IMR-90 (cell line): Measurements from ENCODE around the gene TRAF3. TPM values are rescaled to one million over a fixed set of nuclear protein-coding genes. Genes with fewer than 3 reads are reported as not detected.

ENCODE experiments used
- ATAC-seq: fragments of 200-7000 bp; cut with Tn5 transposase; 2 replicates; pipeline ENCODE4 v1.9.1; 2020; ENCODE audit warnings: low read depth, mild to moderate bottlenecking, moderate library complexity
- BruUV-seq: library from RNA; stranded (reverse); fragments of 400-500 nt; replicated peaks from 2 replicates; lab custom pipeline; 2021; lab: Mats Ljungman, UMichigan
- CTCF ChIA-PET: fragments of 300-600 bp; formaldehyde crosslinking; extraction: SDS; loops from one replicate; lab custom pipeline; 2021; ENCODE audit warnings: antibody characterized with exemption; lab: Yijun Ruan, JAX
- POLR2A ChIA-PET: fragments of 300-600 bp; sonication (Branson Sonifier 250); formaldehyde crosslinking; loops from one replicate; lab custom pipeline; 2022; ENCODE audit warnings: antibody characterized with exemption; ENCODE audit not compliant: unreplicated experiment; lab: Charles Lee
- DNase-seq: peaks from one replicate; pipeline ENCODE4 v3.0.0; 2013
- H2AFZ ChIP-seq: replicated peaks from 2 replicates; pipeline ENCODE3; 2013; ENCODE audit warnings: low read length, mild to moderate bottlenecking; ENCODE audit not compliant: poor library complexity
- H2AK5ac ChIP-seq: 2 replicates; pipeline ENCODE4 v1.6.1; 2013; ENCODE audit warnings: low read depth, low read length, inconsistent platforms
- H2AK9ac ChIP-seq: replicated peaks from 2 replicates; pipeline ENCODE3; 2013; ENCODE audit warnings: mild to moderate bottlenecking, low read depth, low read length, moderate library complexity; ENCODE audit not compliant: poor library complexity
- H2BK120ac ChIP-seq: 2 replicates; pipeline ENCODE4 v1.6.1; 2013; ENCODE audit warnings: low read depth, low read length, inconsistent platforms
- H2BK15ac ChIP-seq: 3 replicates; pipeline ENCODE4 v1.6.1; 2013; ENCODE audit warnings: low read depth, low read length, inconsistent platforms
- H2BK20ac ChIP-seq: 2 replicates; pipeline ENCODE4 v1.6.1; 2013; ENCODE audit warnings: low read depth, mild to moderate bottlenecking, inconsistent platforms, low read length, moderate library complexity
- H2BK5ac ChIP-seq: 2 replicates; pipeline ENCODE4 v1.6.1; 2013; ENCODE audit warnings: mild to moderate bottlenecking, low read depth, low read length, inconsistent platforms; ENCODE audit not compliant: poor library complexity, severe bottlenecking
- H3K14ac ChIP-seq: replicated peaks from 2 replicates; pipeline ENCODE4 v1.6.1; 2013; ENCODE audit warnings: low read depth, low read length, inconsistent platforms
- H3K18ac ChIP-seq: 2 replicates; pipeline ENCODE4 v1.6.1; 2013; ENCODE audit warnings: low read depth, low read length, control low read depth
- H3K23ac ChIP-seq: 2 replicates; pipeline ENCODE4 v1.6.1; 2013; ENCODE audit warnings: low read depth, low read length, inconsistent platforms
- H3K27ac ChIP-seq: 2 replicates; pipeline ENCODE4 v1.5.1; 2013; ENCODE audit warnings: mild to moderate bottlenecking, control low read depth, low read length; ENCODE audit not compliant: insufficient read depth
- H3K27me3 ChIP-seq: 2 replicates; pipeline ENCODE4 v1.6.1; 2013; ENCODE audit warnings: low read length; ENCODE audit not compliant: control insufficient read depth, insufficient read depth
- H3K36me3 ChIP-seq: 2 replicates; pipeline ENCODE4 v1.6.1; 2013; ENCODE audit warnings: low read length, mixed read lengths; ENCODE audit not compliant: control insufficient read depth, insufficient read depth
- H3K4ac ChIP-seq: 2 replicates; pipeline ENCODE4 v1.6.1; 2013; ENCODE audit warnings: low read depth, low read length, inconsistent platforms
- H3K4me1 ChIP-seq: 2 replicates; pipeline ENCODE4 v1.6.1; 2013; ENCODE audit warnings: low read length, mixed read lengths; ENCODE audit not compliant: control insufficient read depth, insufficient read depth
- H3K4me2 ChIP-seq: 2 replicates; pipeline ENCODE4 v1.6.1; 2013; ENCODE audit warnings: low read depth, mild to moderate bottlenecking, control low read depth, low read length, moderate library complexity
- H3K4me3 ChIP-seq: 2 replicates; pipeline ENCODE4 v1.5.1; 2013; ENCODE audit warnings: low read depth, mild to moderate bottlenecking, control low read depth, low read length, moderate library complexity; ENCODE audit not compliant: insufficient read depth
- H3K56ac ChIP-seq: 2 replicates; pipeline ENCODE4 v1.6.1; 2013; ENCODE audit warnings: low read length, inconsistent platforms; ENCODE audit not compliant: insufficient read depth; ENCODE audit errors: extremely low read depth
- H3K79me1 ChIP-seq, 2 experiments: 2 replicates each; pipeline ENCODE4 v1.6.1; 2013; ENCODE audit warnings: low read length in 2 of 2, inconsistent platforms in 1 of 2, low read depth in 1 of 2
- H3K9ac ChIP-seq: 2 replicates; pipeline ENCODE4 v1.6.1; 2013; ENCODE audit warnings: low read depth, low read length, control low read depth
- H3K9me1 ChIP-seq: 2 replicates; pipeline ENCODE4 v1.6.1; 2013; ENCODE audit warnings: low read length, inconsistent platforms; ENCODE audit not compliant: insufficient read depth
- H3K9me3 ChIP-seq: 2 replicates; pipeline ENCODE4 v1.6.1; 2013; ENCODE audit warnings: low read length; ENCODE audit not compliant: control insufficient read depth, insufficient read depth
- H4K20me1 ChIP-seq: 2 replicates; pipeline ENCODE4 v1.6.1; 2013; ENCODE audit warnings: low read length, inconsistent platforms; ENCODE audit not compliant: insufficient read depth
- H4K5ac ChIP-seq: 2 replicates; pipeline ENCODE4 v1.6.1; 2013; ENCODE audit warnings: mild to moderate bottlenecking, low read depth, low read length, control low read depth
- H4K8ac ChIP-seq, 2 experiments: 2 replicates each; pipeline ENCODE4 v1.6.1; 2013; ENCODE audit warnings: low read depth in 2 of 2, low read length in 2 of 2, control low read depth in 1 of 2, inconsistent platforms in 1 of 2
- H4K91ac ChIP-seq: 2 replicates; pipeline ENCODE4 v1.6.1; 2013; ENCODE audit warnings: low read depth, low read length, inconsistent platforms; ENCODE audit not compliant: insufficient read depth
- BHLHE40 ChIP-seq: fragments of 150-350 bp; IDR thresholded peaks from 2 replicates; pipeline ENCODE4 v1.6.1; 2016; ENCODE audit warnings: mild to moderate bottlenecking, low read depth, low read length
- CEBPB ChIP-seq: IDR thresholded peaks from 2 replicates; pipeline ENCODE4 v1.6.1; 2012; ENCODE audit warnings: low read depth, low read length, improper control_type of control experiment
- CHD1 ChIP-seq: IDR thresholded peaks from 2 replicates; pipeline ENCODE4 v1.6.1; 2012; ENCODE audit warnings: low read depth, low read length, improper control_type of control experiment
- CTCF ChIP-seq: conservative IDR thresholded peaks from 2 replicates; pipeline ENCODE4 v1.5.1; 2012; ENCODE audit warnings: mild to moderate bottlenecking, low read depth, low read length, improper control_type of control experiment
- ELK1 ChIP-seq: fragments of 150-350 bp; IDR thresholded peaks from 2 replicates; pipeline ENCODE4 v1.6.1; 2016; ENCODE audit warnings: low read depth, mild to moderate bottlenecking, low read length, moderate library complexity, borderline replicate concordance
- FOS ChIP-seq: fragments of 150-350 bp; IDR thresholded peaks from 2 replicates; pipeline ENCODE4 v1.6.1; 2016; ENCODE audit warnings: low read depth, low read length
- MAZ ChIP-seq: IDR thresholded peaks from 2 replicates; pipeline ENCODE4 v1.6.1; 2012; ENCODE audit warnings: low read depth, mild to moderate bottlenecking, low read length, improper control_type of control experiment, moderate library complexity, borderline replicate concordance
- MXI1 ChIP-seq: IDR thresholded peaks from 2 replicates; pipeline ENCODE4 v1.6.1; 2012; ENCODE audit warnings: low read depth, mild to moderate bottlenecking, low read length, moderate library complexity, borderline replicate concordance
- NFE2L2 ChIP-seq: fragments of 150-350 bp; IDR thresholded peaks from 2 replicates; pipeline ENCODE4 v1.6.1; 2016; ENCODE audit warnings: low read depth, mild to moderate bottlenecking, low read length
- RAD21 ChIP-seq: IDR thresholded peaks from 2 replicates; pipeline ENCODE4 v1.6.1; 2012; ENCODE audit warnings: low read length, improper control_type of control experiment
- RCOR1 ChIP-seq: IDR thresholded peaks from 2 replicates; pipeline ENCODE4 v1.6.1; 2012; ENCODE audit warnings: mild to moderate bottlenecking, low read length, improper control_type of control experiment; ENCODE audit not compliant: insufficient replicate concordance
- SMC3 ChIP-seq: fragments of 150-350 bp; IDR thresholded peaks from 2 replicates; pipeline ENCODE4 v1.6.1; 2016; ENCODE audit warnings: low read depth, mild to moderate bottlenecking, antibody characterized with exemption, low read length, moderate library complexity
- USF2 ChIP-seq: fragments of 150-350 bp; IDR thresholded peaks from 2 replicates; pipeline ENCODE4 v1.6.1; 2017; ENCODE audit warnings: mild to moderate bottlenecking, antibody characterized with exemption, low read length, low read depth
- WGBS, 2 experiments: methylation state at CpG; one replicate each; pipeline versions ENCODE4 v1.1.5 to v1.1.7; 2013; ENCODE audit warnings: missing lambda C conversion rate in 2 of 2; ENCODE audit not compliant: insufficient read length in 1 of 2; ENCODE audit errors: extremely low coverage in 2 of 2; 5-methylcytosine and 5-hydroxymethylcytosine counted together
- dilution Hi-C: fragments of 300-500 bp; cut with HindIII; formaldehyde crosslinking; loops from one replicate; pipeline ENCODE4 v1.14.3; 2018; ENCODE audit warnings: low sequenced_read_pairs; ENCODE audit not compliant: unreplicated experiment
- in situ Hi-C: fragments of 300-500 bp; cut with MboI; formaldehyde crosslinking; loops from 3 replicates; pipeline ENCODE4 v1.14.3; 2019; ENCODE audit warnings: low sequenced_read_pairs, inconsistent platforms, mixed read lengths
- intact Hi-C: fragments of 100-400 bp; cut with micrococcal nuclease; formaldehyde crosslinking; loops from 2 replicates; pipeline ENCODE4 v1.10.0; 2022
- polyA plus RNA-seq, 3 experiments: library from polyadenylated mRNA; depleted of rRNA; stranded (reverse); fragments of >200 nt; gene quantifications; 2 replicates each; pipeline ENCODE4 v1.2.3, GENCODE V29; 2012; ENCODE audit warnings: low replicate concordance in 1 of 3
- total RNA-seq: library from RNA; depleted of rRNA; stranded (reverse); fragments of >200 nt; gene quantifications from 2 replicates; pipeline ENCODE4 v1.2.3, GENCODE V29; 2012

The TRAF3 gene
- total and polyA plus RNA-seq, 2 of the 4 experiments (the other 2 are of a cell fraction): 21.2 to 25.3 TPM

- Histone ChIP-seq H3K18ac (no peak overlapping the region), H3K36me3 (peaks cover 18% of the 10 kb centered on the region), H4K5ac (no peak overlapping the region), H2AK9ac (no peak overlapping the region), H3K14ac (no peak overlapping the region), H3K56ac (no peak overlapping the region), H2BK120ac (no peak overlapping the region), H2AFZ (no peak overlapping the region), H3K4ac (no peak overlapping the region), H3K27ac (no peak overlapping the region), H3K4me2 (no peak overlapping the region), H3K9ac (no peak overlapping the region), H4K91ac (no peak overlapping the region), H4K8ac (no peak overlapping the region), H2BK15ac (no peak overlapping the region), H3K79me1 (peaks cover 0 to 17% of the 10 kb centered on the region in 2 experiments; a peak in 2 of 4 replicates), H2BK5ac (no peak overlapping the region), H3K4me3 (no peak overlapping the region), H3K23ac (no peak overlapping the region), H3K4me1 (peaks cover 8% of the 10 kb centered on the region), H3K9me3 (no peaks in the 10 kb centered on the region), H2BK20ac (no peak overlapping the region), H2AK5ac (no peak overlapping the region), H4K20me1 (0 out of 2 replicates have a peak, but pooled peaks cover 9% of the 10 kb centered on the region), H3K27me3 (no peaks in the 10 kb centered on the region), H3K9me1 (peaks cover 16% of the 10 kb centered on the region)
- in situ Hi-C loops: no loop called here
- ATAC-seq: no peak
- DNase-seq: no peak
- no peak for TF ChIP-seq MAZ
- no peak for TF ChIP-seq BHLHE40
- TF ChIP-seq CEBPB: no peak
- no peak for TF ChIP-seq USF2
- no peak for TF ChIP-seq SMC3
- TF ChIP-seq CHD1: no peak
- no peak for TF ChIP-seq CTCF
- TF ChIP-seq RAD21: no peak
- no peak for TF ChIP-seq FOS
- no peak for TF ChIP-seq ELK1
- TF ChIP-seq MXI1: no peak
- TF ChIP-seq NFE2L2: no peak
- TF ChIP-seq RCOR1: no peak
- 84% methylated on average over 3 of the region's 5 CpGs; no CpG with 5 or more reads in 1 of the 2 experiments for WGBS, 2 experiments
- ChIA-PET POLR2A (no interaction called here), CTCF (no interaction called here)
- BruUV-seq: no TSS peak
- intact Hi-C loops: no loop called here
- dilution Hi-C loops: no loop called here
Measured at GRCh38 chr14:102882226-102882906, 105.1 kb downstream of the TRAF3 start.
